ENCODE results near the gene KLHDC9. TPM values are rescaled to one million over a fixed set of nuclear protein-coding genes. Genes with fewer than 3 reads are reported as not detected.

Gene KLHDC9
- total RNA-seq, 1 experiment from 2014 or later = not detected

DNA sequence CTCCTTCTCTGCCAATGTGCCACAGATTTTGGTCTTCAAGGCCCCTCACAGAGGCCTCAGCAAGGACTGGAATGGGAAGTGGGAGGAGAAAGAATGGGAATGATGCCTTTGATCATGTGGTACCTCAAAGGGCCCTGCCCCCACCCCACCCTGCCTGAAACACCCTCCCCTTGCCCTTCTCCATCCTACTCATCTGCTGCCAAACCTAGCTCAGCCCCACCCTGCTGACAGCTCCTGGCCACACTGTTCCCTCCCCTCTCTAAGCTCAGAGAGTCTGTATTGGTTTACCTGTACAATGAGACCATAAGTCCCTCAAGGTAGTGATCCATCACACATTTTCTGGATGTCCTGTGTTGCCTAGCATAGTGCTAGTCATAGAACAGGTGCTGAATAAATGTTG lies 21.8 kb upstream of the KLHDC9 start:
- no peak for DNase-seq (ENCODE audit: low spot score)

DNA sequence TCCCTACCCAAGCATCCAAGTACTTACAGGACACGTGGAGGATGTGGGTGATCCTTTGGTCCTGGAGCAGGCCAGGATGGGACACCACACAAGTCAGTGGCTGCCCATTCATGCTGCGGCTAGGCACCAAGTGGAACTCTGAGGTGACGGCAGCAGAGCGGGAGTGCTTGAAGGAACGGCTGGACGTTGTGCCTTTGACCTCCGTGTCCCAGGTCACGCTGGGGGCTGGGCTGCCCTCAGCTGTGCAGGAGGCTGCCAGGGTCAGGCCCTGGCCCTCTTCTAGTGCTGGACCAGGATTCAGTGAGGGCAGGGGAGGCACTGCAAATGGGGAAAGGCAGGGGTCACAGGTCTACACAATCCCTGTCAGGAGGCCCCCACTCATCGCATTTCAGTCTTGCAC lies 20.7 kb upstream of the KLHDC9 start:
- no peak for DNase-seq (ENCODE audit: low spot score)

DNA sequence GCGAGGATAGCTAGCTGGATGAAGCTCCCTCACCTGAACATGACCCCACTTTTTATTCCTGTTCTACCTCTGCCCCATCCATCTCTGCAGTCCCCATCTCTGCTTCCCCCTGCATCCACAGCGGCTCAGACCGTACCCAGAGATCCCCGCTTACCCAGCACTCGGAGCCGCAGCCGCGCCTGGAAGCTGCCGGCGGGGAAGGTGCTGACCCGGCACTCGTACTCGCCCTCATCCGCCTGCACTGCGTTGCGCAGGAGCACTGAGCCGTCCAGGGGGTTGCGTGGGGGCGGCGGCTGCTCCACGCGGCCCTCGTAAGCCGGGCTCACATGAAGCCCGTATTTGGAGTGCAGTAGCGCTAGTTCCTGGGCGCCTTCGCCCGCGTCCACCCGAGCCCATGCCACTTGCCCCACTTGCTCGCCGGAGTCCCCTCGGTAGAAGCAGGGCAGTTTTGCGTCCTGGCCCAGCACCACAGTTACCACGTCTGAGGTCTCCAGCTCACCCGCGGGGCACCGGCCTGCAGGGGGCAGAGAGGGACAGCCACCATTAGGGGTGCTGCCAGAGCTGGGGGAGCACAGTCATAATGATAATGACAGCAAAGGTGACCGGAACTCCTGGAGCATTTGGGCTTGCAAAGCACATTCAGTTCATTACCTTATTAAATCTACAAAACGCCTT lies 18.6 kb upstream of the KLHDC9 start:
- no peak for DNase-seq (ENCODE audit: low spot score)

DNA sequence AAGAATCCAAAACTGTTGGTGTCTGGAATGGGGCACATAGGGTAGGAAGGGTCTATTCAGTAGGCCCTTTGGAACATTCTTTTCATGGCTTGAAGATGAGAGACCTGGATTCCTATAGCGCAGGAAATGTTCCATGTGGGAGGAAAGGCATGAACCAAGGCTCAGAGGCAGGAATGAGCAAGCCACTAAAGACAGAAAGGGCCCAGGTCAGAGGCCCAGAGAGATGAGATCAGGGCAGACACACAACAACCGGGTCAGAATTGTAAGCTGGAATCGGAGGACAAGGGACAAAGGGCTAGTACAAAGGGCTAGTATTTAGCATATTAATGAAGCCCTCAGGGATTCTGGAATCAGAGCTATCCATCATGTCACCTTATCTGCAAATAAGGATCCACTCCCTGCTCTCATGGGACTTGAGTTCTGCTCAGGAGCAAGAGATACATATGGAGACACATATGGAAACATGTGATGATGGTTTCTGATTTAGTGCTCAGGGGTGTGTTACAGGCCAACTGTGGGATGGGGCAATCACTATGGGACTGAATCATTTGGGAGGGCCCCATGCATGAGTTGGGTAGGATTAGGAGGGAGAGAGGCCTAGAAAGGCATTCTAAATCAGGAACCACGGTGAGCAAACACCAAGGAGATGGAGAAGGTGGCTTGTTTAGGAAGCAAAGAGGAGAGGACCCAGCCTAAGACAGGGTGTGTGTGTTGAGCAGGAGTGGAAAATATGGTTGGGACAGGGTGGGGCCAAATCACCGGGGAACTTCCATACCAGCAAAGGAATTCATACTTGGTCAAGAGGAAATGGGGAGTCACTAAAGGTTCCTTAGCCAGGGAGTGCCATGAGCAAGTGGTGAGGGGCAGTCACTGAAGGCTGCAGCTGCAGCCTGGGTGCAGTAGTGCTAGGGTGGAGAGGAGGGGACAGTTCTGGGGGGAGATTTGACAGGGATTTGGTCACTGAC lies 17.4 kb upstream of the KLHDC9 start:
- no peak for DNase-seq (ENCODE audit: low spot score)

DNA sequence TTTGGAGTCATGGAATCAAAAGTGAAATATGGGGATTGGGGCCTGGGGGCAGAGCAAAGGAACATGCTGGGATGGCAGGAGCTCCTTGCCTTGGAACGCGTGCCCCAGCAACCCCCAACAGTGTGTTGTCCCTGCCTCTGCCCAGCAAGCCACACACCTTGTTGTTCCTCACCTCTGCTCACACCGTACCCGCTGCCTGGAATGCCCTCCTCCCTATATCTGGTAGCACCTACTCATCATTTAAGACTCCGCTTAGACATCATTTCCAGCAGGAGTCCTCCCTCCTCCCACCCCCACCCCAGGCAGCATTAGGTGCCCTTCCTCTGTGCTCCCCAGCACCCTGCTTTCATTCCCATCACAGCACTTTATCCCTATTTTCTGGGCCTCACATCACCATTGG lies 16.6 kb upstream of the KLHDC9 start:
- no peak for DNase-seq (ENCODE audit: low spot score)

DNA sequence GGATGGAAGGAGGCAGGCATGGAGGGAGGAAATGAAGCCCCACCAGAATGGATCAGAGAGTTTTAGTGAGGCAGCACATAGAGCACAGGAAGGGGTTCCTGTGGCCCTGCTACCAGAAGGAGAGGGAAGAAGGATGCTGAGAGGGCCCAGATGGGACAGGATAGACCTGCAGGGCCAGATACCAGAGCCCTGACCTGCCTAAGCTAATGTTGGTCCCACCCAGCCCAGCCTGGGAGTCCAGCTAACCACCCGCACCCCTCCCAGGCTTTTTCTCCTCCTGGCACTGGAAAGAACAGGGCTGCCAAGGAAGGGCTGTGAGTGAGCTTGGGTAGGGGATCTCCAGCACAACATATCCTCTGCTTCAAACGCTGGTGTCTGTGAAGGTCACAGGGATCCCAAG lies 15.7 kb upstream of the KLHDC9 start:
- no peak for DNase-seq (ENCODE audit: low spot score)

DNA sequence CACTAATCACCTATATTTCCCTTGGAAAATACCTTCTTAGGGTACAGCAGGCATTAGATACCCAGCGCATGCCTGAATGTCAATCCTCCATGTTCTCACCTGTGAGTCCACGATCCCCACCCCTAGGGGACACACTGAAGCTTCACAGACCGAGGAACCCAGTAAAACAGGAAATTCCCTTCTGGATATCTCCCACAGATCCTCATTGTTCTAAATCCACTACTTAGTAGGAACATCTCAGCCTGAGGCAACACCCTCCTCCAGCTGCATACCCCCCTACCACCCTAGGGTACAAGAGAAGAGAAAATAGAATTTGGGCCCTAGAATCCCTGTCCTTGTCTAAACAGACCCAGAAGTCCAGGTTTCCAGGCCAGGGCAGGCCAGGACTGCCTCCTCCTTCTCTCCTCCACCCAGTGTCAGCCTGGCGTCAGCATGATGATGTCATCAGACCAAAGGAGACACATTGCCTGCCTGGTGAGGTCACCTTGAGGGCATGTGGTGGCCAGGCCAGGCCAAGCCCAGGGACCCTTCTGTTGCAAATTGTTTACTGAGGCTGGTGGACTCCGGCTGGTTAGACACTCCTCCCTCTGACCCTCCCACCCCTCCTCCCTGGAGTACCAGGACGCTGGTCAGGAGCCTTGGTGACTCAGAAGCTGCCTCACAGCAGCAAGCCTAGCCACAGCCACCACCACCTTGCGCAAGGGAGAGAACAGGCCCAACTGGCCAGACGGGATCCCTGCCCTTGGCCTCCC lies 15.0 kb upstream of the KLHDC9 start:
- peak; percentile 91 for DNase-seq (ENCODE audit: low spot score)

DNA sequence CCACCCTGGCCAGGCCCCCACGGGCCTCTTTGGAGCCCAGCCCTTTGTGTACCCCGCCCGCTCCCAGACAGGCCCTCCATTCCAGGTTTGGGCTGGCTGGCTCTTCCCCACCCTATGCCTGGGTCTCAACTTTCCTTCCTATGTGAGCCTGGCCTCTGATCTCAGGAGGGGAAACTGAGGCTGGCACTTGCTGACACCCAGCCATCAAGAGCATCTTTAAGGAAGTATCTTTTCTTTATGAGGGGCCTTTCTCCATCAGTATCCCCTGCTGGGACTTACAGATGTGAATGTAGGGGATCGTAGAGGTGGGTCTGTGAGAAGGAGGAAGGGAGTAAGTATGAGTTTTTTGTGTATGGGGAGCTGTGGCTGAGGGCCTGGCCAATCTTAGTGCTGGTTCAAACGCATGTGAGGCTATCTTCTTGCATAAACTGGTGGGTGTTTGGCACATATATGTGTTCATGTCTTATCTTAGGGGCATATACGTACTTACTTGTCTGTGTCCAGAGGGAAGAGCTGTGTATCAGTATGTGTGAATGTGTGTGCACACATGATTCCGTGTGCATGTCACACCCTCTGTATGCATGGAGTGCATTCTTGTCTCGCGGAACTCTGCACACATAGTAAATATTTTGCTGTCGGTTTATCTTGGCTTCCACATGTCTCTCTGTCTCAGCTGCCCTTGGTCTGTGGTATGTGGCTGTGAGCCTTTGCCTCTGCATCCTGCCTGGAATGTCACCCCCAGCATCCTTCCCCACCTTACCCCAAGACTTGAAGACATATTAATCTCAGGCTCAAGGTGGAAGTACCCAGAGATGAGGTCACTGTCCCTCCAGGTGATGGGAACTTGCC lies 14.2 kb upstream of the KLHDC9 start:
- no peak for DNase-seq (ENCODE audit: low spot score)

DNA sequence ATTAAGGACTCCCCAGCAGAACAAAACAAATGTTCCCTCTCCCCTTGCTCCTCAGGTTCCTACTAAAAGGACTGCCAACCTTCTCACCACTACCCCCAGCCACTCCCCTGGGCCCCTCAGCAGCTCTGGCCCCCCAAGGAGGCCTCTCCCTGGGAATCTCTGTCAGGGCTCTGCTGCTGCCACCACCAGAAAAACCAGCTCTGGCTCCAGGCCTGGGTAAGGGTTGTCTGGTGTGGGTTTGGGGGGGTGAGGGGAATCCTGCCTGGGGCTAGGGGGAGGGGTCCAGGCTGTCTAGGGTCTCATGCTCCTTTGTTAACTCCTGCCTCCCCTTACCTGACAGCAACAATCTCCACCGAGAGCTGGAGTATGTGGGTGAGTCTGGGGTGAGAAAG lies 13.6 kb upstream of the KLHDC9 start:
- no peak for DNase-seq (ENCODE audit: low spot score)

DNA sequence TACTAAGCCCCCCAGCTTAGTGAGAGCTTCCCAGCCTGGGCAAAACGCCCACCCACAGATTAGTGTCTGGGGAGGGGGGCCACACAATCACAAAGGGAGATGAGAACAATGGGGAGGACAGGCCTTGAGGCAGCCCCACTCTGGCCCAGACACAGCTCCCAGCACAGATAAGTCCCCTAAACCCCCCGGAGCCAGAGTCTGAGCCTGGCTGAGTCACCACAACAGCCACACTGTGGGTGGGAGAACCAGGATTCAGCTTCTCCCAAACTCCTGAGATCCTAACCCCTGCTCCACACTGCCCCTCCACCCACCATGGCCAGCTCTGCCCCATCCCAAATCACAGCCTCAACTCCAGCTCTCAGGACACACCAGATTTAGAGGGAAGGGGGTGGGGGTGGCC lies 13.0 kb upstream of the KLHDC9 start:
- no peak for DNase-seq (ENCODE audit: low spot score)

DNA sequence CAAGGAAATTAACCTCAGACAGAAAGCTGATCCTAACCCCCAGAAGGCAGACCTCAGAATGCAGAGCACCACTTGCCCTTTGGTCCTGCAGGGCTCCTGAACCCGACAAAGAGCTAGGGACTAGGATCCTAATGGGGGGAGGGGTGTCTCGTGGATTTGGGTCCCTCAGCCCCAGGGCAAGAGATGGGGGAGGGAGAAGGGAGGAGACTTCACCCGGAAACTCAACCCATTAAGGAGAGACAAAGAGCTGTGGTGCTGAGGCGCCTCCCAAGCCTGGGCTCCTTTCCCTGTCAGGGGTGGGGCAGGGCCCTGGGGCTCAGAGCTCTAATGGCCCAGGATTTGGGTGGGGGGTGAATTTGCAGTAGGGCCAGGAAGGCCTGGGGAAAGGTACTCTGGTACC lies 11.7 kb upstream of the KLHDC9 start:
- DNase-seq (ENCODE audit: low spot score) = no peak

DNA sequence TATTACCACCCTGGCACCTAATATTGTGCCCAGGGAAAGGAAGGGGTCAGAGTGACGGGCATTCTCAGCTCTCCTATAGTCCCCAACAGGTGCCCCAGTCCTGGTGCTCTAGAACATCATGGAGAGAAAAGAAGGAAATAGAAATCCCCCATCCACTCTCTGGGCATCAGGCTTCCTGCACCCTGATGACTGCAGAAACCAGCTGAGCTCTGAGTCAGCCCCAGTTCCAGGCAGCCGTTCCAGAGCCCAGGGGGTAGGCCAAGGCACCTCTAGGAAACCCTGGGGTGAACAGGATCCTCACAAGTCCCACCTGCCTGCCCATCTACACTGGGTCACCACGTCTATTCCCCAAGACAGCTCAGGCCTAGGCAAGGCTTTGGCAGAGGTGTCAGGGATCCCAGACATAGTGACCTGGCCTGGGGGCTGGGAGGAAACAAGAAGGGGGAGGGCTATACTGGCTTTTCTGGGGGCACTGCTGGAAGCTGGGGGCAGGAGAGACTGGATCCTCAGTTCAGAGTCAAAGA lies 9.5 kb upstream of the KLHDC9 start:
- DNase-seq (ENCODE audit: low spot score) = no peak

DNA sequence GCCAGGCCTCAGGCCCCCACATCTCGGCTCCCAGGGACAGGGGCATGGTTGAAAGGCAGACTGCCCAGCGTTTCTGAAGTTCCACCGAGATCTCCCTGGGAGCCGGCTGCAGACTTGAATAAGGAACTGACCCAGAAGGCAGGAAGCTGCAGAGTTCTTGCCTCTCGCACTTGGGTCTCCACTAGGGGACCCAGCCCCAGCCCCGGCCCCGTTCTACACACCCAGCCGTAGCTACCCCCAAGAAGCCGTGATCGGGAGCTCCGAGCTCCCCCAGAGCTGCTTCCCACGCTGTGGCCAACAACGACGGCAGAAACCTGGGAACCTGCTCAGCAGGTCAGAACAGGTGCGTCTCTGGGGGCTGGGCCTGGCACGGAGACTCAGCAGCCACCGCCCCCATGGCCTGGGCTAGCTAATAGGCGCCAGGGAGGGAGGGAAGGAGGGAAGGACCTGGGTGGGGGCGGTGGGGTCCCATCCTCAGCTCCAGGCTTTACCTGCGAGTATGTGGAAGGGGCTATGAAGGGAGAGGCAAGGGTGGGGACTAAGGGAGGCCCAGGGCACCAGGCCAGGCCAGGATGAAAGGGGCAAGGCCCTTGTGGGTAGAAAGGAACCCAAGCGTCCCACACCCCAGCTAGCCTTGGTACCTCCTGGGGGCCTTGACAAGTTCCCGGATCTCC lies 8.8 kb upstream of the KLHDC9 start, which contains the start of gene NECTIN4:
NECTIN4 (minus strand) TSS at position 308 of the 674 bp plus-strand sequence; CDS start at position 46, 262 bp downstream.
- DNase-seq (ENCODE audit: low spot score) = no peak

DNA sequence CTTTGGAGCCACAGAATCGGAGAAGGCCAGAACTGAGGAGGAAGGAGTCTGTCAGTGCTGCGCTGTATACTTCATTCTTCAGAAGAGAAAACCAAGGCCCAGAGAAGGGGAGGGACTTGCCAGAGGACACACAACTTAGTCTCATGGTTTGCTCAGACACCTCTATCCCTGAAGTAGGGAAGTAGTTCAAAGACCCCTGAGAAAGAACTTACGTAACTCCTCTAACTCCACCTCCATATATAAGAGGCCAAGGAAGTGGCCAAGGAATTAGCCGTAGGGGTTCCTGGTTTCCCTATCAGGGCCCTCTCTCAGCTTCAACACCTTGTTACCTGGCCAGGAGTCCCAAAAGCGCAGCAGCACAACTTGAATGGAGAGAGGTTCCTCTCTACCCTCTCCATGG lies 8.2 kb upstream of the KLHDC9 start:
- no peak for DNase-seq (ENCODE audit: low spot score)

DNA sequence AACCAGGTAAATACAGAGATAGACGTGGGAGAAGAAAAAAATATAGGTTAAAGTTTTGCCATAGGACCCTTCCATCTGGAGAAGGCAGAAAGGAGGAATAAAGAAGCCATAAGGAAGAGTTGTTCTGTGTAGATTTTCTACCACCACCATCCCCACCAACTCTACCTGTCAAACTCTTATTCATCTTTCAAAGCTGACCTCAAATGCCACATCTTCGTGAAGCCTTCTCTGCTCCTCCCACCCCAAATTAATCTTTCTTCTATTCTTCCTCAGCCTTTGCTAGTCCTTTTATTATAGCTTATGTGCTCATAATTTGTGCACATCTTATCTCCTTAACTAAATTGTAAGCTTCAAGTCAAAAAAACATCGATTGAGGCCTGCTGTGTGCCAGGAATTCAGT lies 7.5 kb upstream of the KLHDC9 start:
- no peak for DNase-seq (ENCODE audit: low spot score)

DNA sequence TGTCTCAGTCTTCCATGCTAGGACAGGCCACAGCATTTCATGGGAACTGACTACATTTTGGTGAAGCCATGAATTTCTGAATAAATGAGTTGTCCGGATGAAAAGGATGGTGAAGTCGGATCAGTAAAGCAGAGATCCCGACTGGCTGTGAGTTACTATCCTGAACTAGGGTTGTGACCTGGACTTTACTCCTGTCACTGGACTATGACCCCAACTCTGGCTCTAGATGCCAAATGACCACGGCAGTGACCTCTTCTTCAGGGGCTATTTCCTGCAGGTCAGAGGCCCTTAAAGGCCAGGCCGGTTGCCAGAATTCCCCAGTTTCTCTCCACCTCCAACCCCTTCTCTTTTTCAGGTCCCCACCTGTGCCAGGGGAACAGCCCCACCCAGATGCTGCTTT lies 7.1 kb upstream of the KLHDC9 start:
- no peak for DNase-seq (ENCODE audit: low spot score)

DNA sequence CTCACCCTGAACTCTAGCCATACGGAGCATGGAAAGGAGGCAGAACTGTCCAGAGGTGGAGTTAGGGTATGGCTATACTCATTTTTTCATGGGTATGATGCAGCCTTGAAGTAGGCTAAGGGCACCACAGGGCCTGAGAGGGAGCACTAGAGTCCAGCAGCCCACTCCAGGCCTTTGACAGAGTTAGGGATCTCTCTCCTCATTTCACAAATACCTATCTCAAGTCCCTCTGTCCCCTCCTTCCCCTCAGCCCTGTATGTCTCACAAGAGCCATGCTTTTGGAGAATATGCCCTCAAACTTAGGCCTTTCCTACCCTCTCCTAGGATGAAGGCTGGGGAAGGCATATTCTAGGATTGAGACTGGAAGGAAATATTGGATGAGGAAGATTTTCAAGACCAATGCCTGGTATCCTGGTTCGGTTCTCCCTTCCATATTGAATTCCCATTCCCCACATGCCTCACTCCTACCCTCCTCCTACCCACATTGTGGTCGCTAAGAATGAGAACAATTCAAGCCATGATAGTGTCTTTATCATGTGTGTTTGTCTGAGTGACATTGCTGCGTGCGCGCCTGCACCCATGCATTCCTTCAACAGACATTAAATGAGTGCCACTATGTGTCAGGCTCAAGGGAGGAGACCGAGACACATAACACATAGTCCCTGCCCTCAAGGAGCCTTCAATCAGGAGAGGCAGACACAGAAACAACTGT lies 6.2 kb upstream of the KLHDC9 start:
- no peak for DNase-seq (ENCODE audit: low spot score)

DNA sequence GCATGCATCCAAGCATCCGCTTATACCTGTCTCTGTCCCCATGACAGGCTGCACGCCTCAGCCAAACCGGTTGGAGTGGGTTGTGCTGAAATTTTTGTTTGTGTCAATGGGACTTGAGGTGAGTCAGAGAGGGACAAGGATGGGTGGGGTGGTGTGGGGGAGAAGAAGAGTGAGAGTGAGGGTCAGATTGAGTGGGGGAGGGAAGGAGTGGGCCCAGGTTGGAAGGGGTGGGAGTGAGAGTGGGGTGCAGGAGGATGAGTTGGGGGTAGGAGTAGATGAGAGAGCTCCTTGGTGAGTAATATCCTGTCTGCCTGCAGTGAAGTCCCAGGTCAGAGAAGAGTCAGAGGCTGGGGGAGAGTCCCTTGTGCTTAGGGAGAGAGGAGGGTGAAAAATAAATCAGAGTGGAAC lies 5.5 kb upstream of the KLHDC9 start:
- no peak for DNase-seq (ENCODE audit: low spot score)

DNA sequence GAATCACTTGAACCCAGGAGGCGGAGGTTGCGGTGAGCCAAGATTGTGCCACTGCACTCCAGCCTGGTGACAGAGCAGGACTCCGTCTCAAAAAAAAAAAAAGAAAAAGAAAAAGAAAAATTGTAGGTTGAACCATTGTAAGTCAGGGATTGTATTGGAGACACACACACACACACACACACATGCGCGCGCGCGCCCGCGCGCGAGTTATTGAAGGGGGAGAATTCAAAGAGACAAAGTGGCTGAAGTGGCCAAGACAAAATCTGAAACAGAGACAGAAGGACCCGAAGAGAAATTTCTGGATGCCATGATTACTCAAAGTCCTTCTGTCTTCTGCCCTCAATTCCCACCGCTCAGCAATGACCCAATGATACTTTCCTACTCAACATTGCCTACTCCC lies 3.7 kb upstream of the KLHDC9 start:
- DNase-seq (ENCODE audit: low spot score) = no peak

DNA sequence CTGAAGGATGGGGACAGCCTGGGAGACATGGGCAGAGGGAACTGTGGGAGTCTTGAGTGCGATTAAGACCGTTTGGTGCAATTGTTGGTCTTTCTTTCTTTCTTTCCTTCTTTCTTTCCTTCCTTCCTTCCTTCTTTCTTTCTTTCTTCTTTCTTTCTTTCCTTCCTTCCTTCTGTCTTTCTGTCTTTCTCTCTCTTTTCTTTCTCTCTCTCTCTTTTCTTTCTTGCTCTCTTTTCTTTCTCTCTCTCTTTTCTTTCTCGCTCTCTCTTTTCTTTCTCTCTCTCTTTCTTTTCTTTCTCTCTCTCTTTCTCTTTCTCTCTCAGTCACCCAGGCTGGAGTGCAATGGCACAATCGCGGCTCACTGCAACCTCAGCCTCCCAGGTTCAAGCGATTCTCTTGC lies 2.9 kb upstream of the KLHDC9 start:
- DNase-seq (ENCODE audit: low spot score) = no peak

All from H4 (cell line).